Fibroblast of skin of back (primary cell): Measurements from ENCODE around the gene EIF5A.

Experiments used
- DNase-seq: peaks from one replicate; pipeline ENCODE4 v3.0.0-alpha.2; 2013

The EIF5A gene

DNA sequence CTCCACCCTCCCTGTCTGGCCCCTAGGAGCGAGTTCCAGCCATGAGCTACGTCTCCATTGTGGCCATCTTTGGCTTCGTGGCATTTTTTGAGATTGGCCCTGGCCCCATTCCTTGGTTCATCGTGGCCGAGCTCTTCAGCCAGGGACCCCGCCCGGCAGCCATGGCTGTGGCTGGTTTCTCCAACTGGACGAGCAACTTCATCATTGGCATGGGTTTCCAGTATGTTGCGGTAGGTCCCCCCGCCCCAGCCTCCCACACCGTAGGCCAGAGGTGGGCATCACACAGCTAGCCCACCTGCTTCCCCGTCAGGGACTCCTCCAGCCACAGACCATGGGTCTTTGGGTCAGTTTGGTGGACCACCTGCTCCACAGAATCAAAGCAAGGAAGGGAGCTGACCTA, 21.7 kb upstream of the EIF5A start:
- no peak for DNase-seq

- DNase-seq = no peak
These were observed 18.0 kb upstream of the EIF5A start for GRCh38 chr17:7289256-7290032.

GRCh38 chr17:7290166-7290565, 17.3 kb upstream of the EIF5A start:
- DNase-seq = no peak

DNA sequence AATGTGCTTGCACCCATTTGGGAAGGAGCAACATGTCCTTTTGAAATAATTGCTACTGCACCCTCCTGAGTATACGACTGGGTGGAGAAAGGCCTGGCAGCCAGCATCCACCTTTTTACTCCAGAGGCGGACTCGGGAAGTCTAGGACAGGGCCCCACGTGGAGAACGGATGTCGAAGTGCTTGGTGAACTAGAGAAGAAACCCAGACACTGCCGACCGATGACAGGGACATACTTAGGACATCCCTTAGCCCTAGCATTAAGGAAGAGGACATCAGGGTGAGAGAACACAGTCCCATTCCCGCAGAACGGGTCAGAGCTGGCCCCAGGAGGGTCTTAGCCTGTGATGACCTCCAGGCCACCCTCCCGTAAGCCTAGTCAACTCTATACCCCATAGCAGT, 16.7 kb upstream of the EIF5A start:
- DNase-seq = no peak

- no peak for DNase-seq
These were observed 15.2 kb upstream of the EIF5A start for GRCh38 chr17:7292194-7292593.

DNA sequence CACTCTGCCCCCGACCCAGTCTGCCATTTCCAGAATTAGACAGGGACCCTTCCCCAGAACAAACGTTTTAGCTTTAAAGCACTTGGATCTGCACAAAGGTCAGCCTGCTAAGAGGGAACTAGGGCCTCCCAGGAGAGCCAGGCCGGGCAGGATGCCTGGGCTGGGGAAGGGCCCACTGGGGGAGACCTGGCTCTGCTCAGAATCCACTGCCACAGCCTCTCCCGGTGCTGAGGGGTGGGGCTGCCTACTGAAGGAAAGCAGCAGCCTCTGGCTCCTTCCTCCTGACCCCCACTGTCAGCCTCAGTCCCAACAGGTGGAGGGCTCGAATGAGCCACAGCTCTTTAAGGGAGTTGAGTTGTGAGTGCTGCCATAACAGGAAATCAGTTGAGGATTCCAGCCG, 14.7 kb upstream of the EIF5A start:
- no peak for DNase-seq

- DNase-seq = no peak
These were observed 14.3 kb upstream of the EIF5A start for GRCh38 chr17:7293159-7293558.

DNA sequence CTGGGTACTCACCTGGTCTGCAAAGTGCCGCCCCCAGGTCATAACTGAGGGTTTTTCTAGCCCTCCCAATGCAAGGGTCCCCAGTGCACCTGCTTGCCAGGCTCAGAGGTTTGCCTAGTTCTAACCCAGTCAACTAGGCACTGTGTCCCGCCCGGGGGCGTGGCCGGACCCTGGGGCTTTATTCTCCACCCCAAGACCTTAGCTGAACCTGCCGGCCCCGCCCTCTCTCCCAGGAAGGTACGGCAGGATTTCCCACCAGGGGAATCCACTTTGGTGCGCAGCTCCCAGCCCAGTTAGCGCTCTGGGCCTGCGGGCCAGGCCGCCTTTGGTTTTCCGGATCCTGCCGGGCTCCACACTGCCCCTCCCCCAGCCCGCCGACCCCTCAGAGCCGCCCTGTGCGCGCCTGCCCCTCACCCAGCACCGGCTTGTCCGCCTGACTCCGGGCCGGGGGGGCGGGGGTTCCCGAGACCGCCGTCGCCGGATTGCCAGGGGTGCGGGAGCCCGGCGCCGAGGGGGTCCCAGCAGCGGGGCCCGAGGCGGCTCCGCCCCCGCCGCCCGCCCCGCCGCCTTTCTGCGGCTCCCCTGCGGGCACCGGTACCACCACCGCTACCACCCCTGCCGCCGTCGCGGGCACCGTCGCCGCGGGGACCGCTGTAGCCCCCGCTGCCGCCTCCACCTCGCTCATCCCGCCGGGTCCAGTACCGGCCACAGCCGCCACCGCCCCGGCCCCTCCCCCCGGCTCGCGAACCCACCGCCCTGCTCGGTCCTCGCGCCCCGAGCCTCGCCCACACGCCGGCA, 13.4 kb upstream of the EIF5A start:
- DNase-seq = no peak

- peak; percentile 36 for DNase-seq
These were observed 12.7 kb upstream of the EIF5A start, which contains the start of gene YBX2 for GRCh38 chr17:7294614-7295153. Gene YBX2, minus strand, starts transcription at chr17:7294639. Its CDS starts 139 bp downstream, at chr17:7294500.

DNA sequence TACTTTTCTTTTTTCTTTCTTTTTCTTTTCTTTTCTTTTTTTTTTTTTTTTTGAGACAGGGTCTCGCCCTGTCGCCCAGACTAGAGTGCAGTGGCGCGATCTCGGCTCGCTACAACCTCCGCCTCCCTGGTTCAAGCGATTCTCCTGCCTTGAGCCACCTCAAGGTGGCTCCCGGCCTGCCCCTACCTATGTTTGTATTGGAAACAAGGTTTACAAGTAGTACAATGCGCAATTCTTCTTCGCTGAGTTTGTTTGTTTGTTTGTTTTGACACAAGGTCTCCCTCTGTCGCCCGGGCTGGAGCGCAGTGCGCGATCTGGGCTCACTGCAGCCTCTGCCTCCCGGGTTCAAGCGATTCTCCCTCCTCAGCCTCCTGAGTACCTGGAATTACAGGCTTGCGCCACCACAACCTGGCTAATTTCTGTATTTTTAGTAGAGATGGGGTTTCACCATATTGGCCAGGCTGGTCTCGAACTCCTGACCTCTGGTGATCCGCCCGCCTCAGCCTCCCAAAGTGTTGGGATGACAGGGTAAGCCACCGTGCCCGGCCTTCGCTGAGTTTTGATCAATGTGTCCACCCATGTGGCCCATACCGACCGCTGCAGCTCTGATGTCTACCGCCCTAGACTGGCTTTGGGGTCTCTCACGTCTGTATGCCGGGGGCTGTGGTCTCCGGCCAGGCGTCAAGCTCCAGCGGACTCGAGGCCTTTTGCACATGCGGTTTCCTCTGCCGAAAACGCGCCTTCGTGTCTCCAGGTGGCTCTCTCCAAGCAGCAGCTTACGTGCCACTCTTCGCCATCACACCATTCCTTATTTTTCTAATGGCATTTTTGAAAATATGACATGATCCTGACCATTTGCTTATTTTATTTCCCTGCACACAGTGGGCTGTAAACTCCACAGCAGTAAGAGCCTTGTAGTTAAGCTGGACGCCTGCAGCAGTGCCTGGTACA, 11.9 kb upstream of the EIF5A start:
- DNase-seq = no peak

DNA sequence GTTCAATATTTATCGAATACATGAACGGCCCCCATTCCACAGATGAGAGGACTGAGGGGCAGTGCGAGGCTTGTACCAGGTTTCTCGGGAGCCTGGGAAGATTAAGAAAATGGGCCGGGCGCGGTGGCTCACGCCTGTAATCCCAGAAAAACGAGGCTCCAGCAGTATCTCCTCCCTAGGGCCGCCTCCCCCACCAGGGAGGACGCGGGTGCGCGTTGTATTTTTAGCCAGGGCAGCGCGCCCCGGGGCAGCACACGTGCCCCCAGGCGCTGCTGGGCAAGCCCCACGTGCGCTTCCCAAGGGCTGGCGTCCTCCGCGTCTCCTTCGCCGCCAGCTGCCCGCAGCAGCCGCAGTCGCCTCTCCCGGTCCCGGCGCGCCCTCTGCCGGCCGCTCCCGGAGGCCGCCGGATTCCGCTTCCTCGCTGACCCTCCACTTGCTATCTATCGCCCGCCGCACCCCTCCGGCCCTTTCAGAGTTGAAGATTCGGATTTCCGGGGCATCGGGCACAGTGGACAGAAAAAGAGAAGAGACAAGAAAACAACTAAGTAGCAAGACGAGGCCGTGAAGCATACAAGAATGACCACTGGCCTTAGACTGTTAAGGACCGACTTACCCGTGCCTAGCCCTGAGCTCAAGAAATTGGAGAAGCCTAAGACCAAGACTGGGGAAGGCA, 11.1 kb upstream of the EIF5A start:
- peak; percentile 78 for DNase-seq

DNA sequence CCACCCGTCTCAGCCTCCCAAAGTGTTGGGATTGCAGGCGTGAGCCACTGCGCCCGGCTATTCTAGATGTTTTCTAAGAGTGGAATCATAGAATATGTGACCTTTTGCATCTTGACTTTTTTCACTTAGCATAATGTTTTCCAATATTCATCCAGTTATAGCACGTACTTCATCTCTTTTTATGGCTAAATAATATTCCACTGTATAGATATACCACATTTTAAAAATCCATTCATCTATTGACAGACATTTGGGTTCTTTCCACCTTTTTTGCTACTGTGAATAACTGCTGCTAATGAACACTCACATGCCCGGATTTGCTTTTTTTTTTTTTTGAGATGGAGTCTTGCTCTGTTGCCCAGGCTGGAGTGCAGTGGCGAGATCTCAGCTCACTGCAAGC, 3.2 kb upstream of the EIF5A start:
- DNase-seq = no peak

DNA sequence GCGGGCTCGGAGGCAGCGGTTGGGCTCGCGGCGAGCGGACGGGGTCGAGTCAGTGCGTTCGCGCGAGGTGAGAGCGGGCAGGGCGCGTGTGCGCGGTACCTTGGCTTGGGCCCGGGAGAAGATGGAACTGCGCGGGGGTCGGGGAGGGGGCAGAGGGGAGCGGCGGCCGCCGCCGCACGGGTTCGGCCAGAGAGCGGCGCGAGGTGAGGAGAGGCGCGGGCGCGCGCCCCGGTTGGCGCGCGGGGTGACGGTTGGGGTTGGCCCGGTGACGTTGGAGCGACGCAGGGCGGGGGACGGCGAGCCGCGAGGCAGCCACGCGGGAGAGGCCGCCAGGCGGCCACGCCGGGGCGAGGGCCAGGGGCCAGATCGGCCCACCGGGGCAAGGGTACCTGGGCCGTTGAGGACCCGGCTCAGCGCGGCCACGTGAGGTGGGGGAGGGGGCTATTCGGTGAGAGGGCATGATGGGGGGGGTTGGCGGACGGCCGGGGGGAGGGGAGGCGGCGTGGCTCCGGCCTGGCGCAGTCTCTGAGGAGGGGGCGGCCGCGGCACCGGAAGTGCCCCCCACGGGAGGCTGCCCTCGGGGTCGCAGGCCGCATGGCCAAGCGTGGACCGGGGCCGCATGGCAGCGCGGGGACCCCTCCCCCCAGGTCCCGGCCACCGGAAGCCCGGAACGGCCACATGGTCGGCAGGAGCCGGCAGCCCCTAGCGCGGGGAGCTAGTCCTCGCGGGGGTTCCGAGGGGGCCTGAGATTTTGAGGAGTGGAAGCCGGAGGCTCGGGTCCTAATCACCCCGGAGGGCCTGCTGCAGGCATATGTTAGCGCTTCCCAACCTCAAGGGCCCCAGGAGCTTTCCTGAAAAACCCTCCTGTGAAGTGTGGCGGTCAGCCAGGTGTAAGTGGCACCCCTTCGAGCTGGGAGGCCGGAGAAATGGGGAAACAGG, 527 bp downstream of the EIF5A start:
- peak; percentile 26 for DNase-seq

DNA sequence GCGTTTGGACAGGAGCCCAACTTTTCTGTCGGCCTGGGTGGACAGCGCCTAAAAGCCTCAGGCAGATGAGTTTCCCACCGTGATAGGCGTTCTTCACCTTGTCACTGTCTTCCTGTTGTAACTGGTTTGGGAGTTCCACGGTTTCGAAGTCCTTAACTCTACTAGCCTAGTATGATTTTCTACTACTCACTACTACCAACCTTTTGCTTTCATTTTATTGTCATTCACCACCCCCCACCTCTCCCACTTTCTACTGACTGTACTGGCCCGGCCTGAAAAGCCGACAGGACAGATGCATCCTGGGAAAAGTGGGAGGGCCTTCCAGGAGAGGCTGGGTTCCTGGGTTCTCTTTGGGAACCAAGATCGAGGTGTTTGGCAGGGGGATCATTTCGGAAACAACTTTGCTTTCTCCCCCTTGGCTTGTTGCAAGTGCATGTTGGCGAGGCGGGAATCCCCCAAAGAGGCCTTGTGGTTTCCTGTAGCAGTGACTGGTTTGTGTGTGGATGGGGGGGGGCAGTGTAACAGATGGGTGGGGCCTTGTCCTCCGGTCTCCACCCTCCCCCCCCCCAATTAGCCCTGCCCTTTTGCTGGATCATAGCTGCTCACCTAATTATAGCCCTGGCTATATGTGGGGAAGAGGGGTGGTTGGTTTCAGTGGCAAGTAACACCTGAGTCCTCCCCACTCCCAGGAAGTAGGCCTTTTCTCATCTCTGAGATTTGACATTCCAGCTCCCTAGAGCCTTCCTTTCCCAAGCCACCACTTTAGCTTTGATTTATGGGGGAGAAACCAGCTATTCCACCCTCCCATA, 1.4 kb downstream of the EIF5A start:
- peak; percentile 87 for DNase-seq

GRCh38 chr17:7309628-7310027, 2.2 kb downstream of the EIF5A start:
- DNase-seq = no peak

DNA sequence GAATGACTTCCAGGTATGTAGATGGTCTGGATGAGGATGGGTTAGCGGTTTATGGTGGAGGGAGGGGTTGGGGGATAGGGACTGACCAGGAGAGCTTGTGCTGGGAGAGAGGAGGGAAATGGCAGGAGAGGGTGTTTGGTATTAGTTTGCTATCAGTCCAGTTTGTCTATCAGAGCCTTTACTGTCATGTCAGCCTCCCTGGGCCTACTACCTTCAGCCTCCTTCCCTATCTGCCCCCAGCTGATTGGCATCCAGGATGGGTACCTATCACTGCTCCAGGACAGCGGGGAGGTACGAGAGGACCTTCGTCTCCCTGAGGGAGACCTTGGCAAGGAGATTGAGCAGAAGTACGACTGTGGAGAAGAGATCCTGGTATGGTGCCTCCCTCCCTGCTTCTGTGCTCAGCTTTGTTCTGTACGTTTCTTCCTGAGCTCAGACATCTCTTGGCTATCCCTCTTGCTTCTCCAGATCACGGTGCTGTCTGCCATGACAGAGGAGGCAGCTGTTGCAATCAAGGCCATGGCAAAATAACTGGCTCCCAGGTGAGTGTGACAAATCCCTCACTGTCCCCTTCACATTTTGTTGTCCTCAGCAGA, 3.8 kb downstream of the EIF5A start:
- DNase-seq = no peak

GRCh38 chr17:7312432-7313087, 5.1 kb downstream of the EIF5A start:
- no peak for DNase-seq

DNA sequence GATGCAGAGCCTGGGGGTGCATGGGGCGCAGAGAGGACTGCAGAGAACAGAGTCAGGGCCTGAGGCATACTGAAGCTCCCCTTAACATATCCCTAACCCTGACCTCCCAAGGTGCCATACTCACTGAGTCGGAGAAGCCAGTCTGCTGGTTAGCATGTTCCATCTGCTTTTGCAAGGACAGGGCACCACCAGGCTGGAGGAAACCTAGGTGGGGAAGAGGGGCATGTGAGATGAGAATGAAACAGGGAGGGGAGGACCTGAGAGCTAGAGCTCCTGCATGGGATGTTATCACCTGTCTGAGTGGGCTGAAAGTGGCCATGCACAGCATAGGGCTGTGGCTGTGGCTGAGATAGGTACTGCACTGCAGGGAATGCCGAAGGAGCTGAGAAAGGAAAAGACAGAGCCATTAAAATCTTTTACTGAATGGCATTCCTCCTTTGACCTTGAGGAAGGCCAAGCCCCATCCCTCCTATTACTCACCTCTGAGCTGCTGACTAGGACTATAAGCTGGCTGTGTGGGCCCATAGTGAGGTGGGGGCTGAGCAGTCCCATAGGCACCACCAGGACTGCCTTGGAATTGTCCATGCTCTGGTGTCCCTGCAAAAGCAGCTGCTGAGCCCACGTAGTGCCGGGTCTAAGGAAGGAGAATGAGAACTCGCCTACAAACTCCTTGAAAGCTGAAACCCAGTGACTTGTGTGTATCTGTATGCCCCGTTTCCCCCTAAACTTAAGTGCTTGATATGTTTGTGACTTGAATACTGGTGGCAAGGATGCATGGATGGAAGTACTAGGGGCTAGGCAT, 5.9 kb downstream of the EIF5A start:
- no peak for DNase-seq
